H1 (cell line): ENCODE data around the gene SIX6. TPM values are rescaled to one million over a fixed set of nuclear protein-coding genes. Genes with fewer than 3 reads are reported as not detected.

Experiments used
- CTCF ChIA-PET: fragments of 300-600 bp; sonication (Branson Sonifier 250); formaldehyde crosslinking; loops from one replicate; lab custom pipeline; 2021; ENCODE audit not compliant: partially characterized antibody; lab: Charles Lee
- POLR2A ChIA-PET: fragments of 300-600 bp; sonication (Branson Sonifier 250); formaldehyde crosslinking; loops from one replicate; lab custom pipeline; 2021; ENCODE audit warnings: inconsistent platforms; ENCODE audit not compliant: partially characterized antibody; lab: Charles Lee
- DNase-seq, 2 experiments: peaks; one replicate each; pipeline versions ENCODE4 v3.0.0 to v3.0.0-alpha.2; 2010 to 2022; ENCODE audit warnings: low spot score in 2 of 2, low read depth in 1 of 2, mixed read lengths in 1 of 2
- FAIRE-seq: peaks from 2 replicates; lab custom pipeline; 2011; peaks lifted over from hg19 to GRCh38; lab: Jason Lieb, UNC
- H2AFZ ChIP-seq: 2 replicates; pipeline ENCODE4 v1.8.1; 2012; ENCODE audit warnings: low read length, inconsistent platforms
- H2AK5ac ChIP-seq: 2 replicates; pipeline ENCODE4 v1.6.1; 2013; ENCODE audit warnings: low read depth, low read length
- H2BK120ac ChIP-seq: replicated peaks from 2 replicates; pipeline ENCODE3; 2013; ENCODE audit warnings: low read depth, low read length, inconsistent platforms
- H2BK12ac ChIP-seq: 2 replicates; pipeline ENCODE4 v1.6.1; 2013; ENCODE audit warnings: low read depth, low read length
- H2BK15ac ChIP-seq: 2 replicates; pipeline ENCODE4 v1.6.1; 2013; ENCODE audit warnings: low read length
- H2BK20ac ChIP-seq: 2 replicates; pipeline ENCODE4 v1.6.1; 2013; ENCODE audit warnings: low read length
- H2BK5ac ChIP-seq: 2 replicates; pipeline ENCODE4 v1.6.1; 2013; ENCODE audit warnings: low read depth, low read length
- H3K14ac ChIP-seq: 2 replicates; pipeline ENCODE4 v1.6.1; 2013; ENCODE audit warnings: inconsistent platforms; ENCODE audit not compliant: insufficient read length
- H3K18ac ChIP-seq: 2 replicates; pipeline ENCODE4 v1.6.1; 2013; ENCODE audit warnings: low read length; ENCODE audit errors: extremely low read depth
- H3K23ac ChIP-seq: 2 replicates; pipeline ENCODE4 v1.6.1; 2013; ENCODE audit warnings: inconsistent platforms; ENCODE audit not compliant: insufficient read length
- H3K23me2 ChIP-seq: 2 replicates; pipeline ENCODE4 v1.6.1; 2013; ENCODE audit warnings: low read depth, low read length
- H3K27ac ChIP-seq: 2 replicates; pipeline ENCODE4 v1.6.1; 2011; ENCODE audit warnings: low read depth, low read length, inconsistent platforms
- H3K27me3 ChIP-seq, 4 experiments: replicated peaks in 1 of 4; 1 replicate in 1 of 4; 2 replicates in 3 of 4; pipeline versions ENCODE4 v1.6.1 to v1.8.1; 2011 to 2013; ENCODE audit warnings: low read length in 3 of 4, mild to moderate bottlenecking in 3 of 4, inconsistent platforms in 2 of 4, mixed read lengths in 2 of 4, moderate library complexity in 1 of 4; ENCODE audit not compliant: control insufficient read depth in 3 of 4, insufficient read depth in 3 of 4; ENCODE audit errors: extremely low read depth in 1 of 4
- H3K36me3 ChIP-seq, 4 experiments: 2 replicates each; pipeline versions ENCODE4 v1.6.1 to v1.8.1; 2011 to 2013; ENCODE audit warnings: mild to moderate bottlenecking in 4 of 4, low read length in 3 of 4, moderate library complexity in 2 of 4, control low read depth in 1 of 4, inconsistent platforms in 1 of 4; ENCODE audit not compliant: insufficient read depth in 4 of 4, control insufficient read depth in 2 of 4
- H3K4ac ChIP-seq: replicated peaks from 2 replicates; pipeline ENCODE3; 2013; ENCODE audit warnings: low read length, low read depth, mixed read lengths, inconsistent platforms; ENCODE audit not compliant: insufficient read length
- H3K4me1 ChIP-seq, 4 experiments: replicated peaks in 1 of 4; 1 replicate in 1 of 4; 2 replicates in 3 of 4; pipeline versions ENCODE4 v1.6.1 to v1.8.1; 2011 to 2013; ENCODE audit warnings: low read length in 3 of 4, inconsistent platforms in 2 of 4, mixed read lengths in 1 of 4; ENCODE audit not compliant: insufficient read depth in 4 of 4, control insufficient read depth in 3 of 4
- H3K4me2 ChIP-seq, 2 experiments: 2 replicates each; pipeline versions ENCODE4 v1.6.1 to v1.8.1; 2011 to 2013; ENCODE audit warnings: low read depth in 2 of 2, low read length in 2 of 2, control low read depth in 1 of 2, inconsistent platforms in 1 of 2, mild to moderate bottlenecking in 1 of 2; ENCODE audit not compliant: insufficient read depth in 1 of 2
- H3K4me3 ChIP-seq, 4 experiments: fragments of 200-600, 300-600 bp in 1 of 4; sonication (generic), shearing (Covaris generic), sonication (Bioruptor Twin) in 1 of 4; 2 replicates each; pipeline versions ENCODE4 v1.5.1 to v1.8.1; 2011 to 2016; ENCODE audit warnings: low read length in 4 of 4, low read depth in 3 of 4, control low read depth in 2 of 4, inconsistent platforms in 2 of 4, mild to moderate bottlenecking in 2 of 4, mixed read lengths in 1 of 4, moderate library complexity in 1 of 4; ENCODE audit not compliant: insufficient read depth in 2 of 4; ENCODE audit errors: extremely low read depth in 1 of 4
- H3K56ac ChIP-seq: replicated peaks from 2 replicates; pipeline ENCODE3; 2013; ENCODE audit warnings: low read depth, mild to moderate bottlenecking, mixed read lengths, low read length, inconsistent platforms; ENCODE audit not compliant: insufficient read length
- H3K79me1 ChIP-seq: 2 replicates; pipeline ENCODE4 v1.6.1; 2013; ENCODE audit warnings: low read depth, low read length, control low read depth
- H3K79me2 ChIP-seq, 2 experiments: 2 replicates each; pipeline versions ENCODE4 v1.6.1 to v1.8.1; 2012 to 2013; ENCODE audit warnings: low read length in 2 of 2, mild to moderate bottlenecking in 2 of 2, inconsistent platforms in 1 of 2; ENCODE audit not compliant: insufficient read depth in 2 of 2, control insufficient read depth in 1 of 2
- H3K9ac ChIP-seq, 4 experiments: replicated peaks in 1 of 4; 1 replicate in 1 of 4; 2 replicates in 3 of 4; pipeline versions ENCODE4 v1.6.1 to v1.8.1; 2011 to 2013; ENCODE audit warnings: low read depth in 3 of 4, low read length in 3 of 4, control low read depth in 2 of 4, mild to moderate bottlenecking in 2 of 4, moderate library complexity in 2 of 4, inconsistent platforms in 1 of 4; ENCODE audit errors: extremely low read depth in 1 of 4
- H3K9me3 ChIP-seq, 2 experiments: 2 replicates each; pipeline versions ENCODE4 v1.6.1 to v1.8.1; 2012 to 2013; ENCODE audit warnings: mild to moderate bottlenecking in 2 of 2, moderate library complexity in 2 of 2, control low read depth in 1 of 2, inconsistent platforms in 1 of 2, low read depth in 1 of 2, low read length in 1 of 2, mixed read lengths in 1 of 2; ENCODE audit not compliant: insufficient read depth in 2 of 2
- H4K20me1 ChIP-seq, 2 experiments: replicated peaks in 1 of 2; 2 replicates each; pipeline versions ENCODE3 to v1.8.1; 2011 to 2013; ENCODE audit warnings: inconsistent platforms in 2 of 2, low read length in 2 of 2, mild to moderate bottlenecking in 1 of 2; ENCODE audit not compliant: insufficient read depth in 2 of 2, control insufficient read depth in 1 of 2
- H4K5ac ChIP-seq: 2 replicates; pipeline ENCODE4 v1.6.1; 2013; ENCODE audit warnings: low read length, low read depth, mixed read lengths, inconsistent platforms; ENCODE audit not compliant: insufficient read length
- H4K8ac ChIP-seq: 2 replicates; pipeline ENCODE4 v1.8.0; 2013; ENCODE audit warnings: mild to moderate bottlenecking, moderate library complexity, low read length, inconsistent platforms; ENCODE audit not compliant: insufficient read depth; ENCODE audit errors: extremely low read depth
- H4K91ac ChIP-seq: replicated peaks from 2 replicates; pipeline ENCODE3; 2013; ENCODE audit warnings: low read length, mixed read lengths, inconsistent platforms; ENCODE audit not compliant: insufficient read length
- BCL11A ChIP-seq, 2 experiments: IDR thresholded peaks; one replicate each; pipeline ENCODE4 v1.6.1; 2011; ENCODE audit warnings: low read depth in 2 of 2, low read length in 2 of 2, mild to moderate bottlenecking in 2 of 2
- CBX8 ChIP-seq: fragments of 300-800, 300-1000 bp; sonication (generic); IDR thresholded peaks from 2 replicates; pipeline ENCODE4 v1.7.1; 2016; ENCODE audit warnings: low read depth, low read length, borderline replicate concordance
- CTCF ChIP-seq, 3 experiments: IDR thresholded peaks; 1 replicate in 2 of 3; 2 replicates in 1 of 3; pipeline versions ENCODE4 v1.5.1 to v1.6.1; 2011; ENCODE audit warnings: low read length in 3 of 3, mild to moderate bottlenecking in 3 of 3, inconsistent platforms in 2 of 3, low read depth in 1 of 3, moderate library complexity in 1 of 3; ENCODE audit not compliant: insufficient read depth in 1 of 3; ENCODE audit errors: control extremely low read depth in 1 of 3
- NANOG ChIP-seq: IDR thresholded peaks from 2 replicates; pipeline ENCODE4 v1.6.1; 2011; ENCODE audit warnings: low read length, low read depth, mild to moderate bottlenecking, inconsistent platforms; ENCODE audit not compliant: insufficient read depth, poor library complexity, severe bottlenecking
- SIN3A ChIP-seq, 2 experiments: IDR thresholded peaks in 1 of 2; conservative IDR thresholded peaks in 1 of 2; 2 replicates each; pipeline ENCODE4 v1.6.1; 2011 to 2012; ENCODE audit warnings: low read length in 2 of 2, improper control_type of control experiment in 1 of 2, low read depth in 1 of 2, mild to moderate bottlenecking in 1 of 2
- TAF1 ChIP-seq: IDR thresholded peaks from 2 replicates; pipeline ENCODE4 v1.6.1; 2011; ENCODE audit warnings: mild to moderate bottlenecking, low read depth, low read length
- TBP ChIP-seq: IDR thresholded peaks from 2 replicates; pipeline ENCODE4 v1.6.1; 2011; ENCODE audit warnings: low read depth, low read length, improper control_type of control experiment
- ZNF274 ChIP-seq: IDR thresholded peaks from 2 replicates; pipeline ENCODE4 v1.7.0; 2012; ENCODE audit warnings: low read length, borderline replicate concordance; ENCODE audit errors: extremely low read depth
- WGBS, 2 experiments: shearing (Covaris generic) in 1 of 2; methylation state at CpG; one replicate each; pipeline versions ENCODE4 v1.1.6 to v1.1.7; 2013 to 2015; ENCODE audit warnings: low lambda C conversion rate in 2 of 2, mixed read lengths in 2 of 2, inconsistent platforms in 1 of 2, low coverage in 1 of 2, missing lambda C conversion rate in 1 of 2; ENCODE audit not compliant: insufficient replicate concordance in 2 of 2, insufficient coverage in 1 of 2, insufficient read length in 1 of 2; ENCODE audit errors: extremely low coverage in 1 of 2, missing lambda C conversion rate in 1 of 2; 5-methylcytosine and 5-hydroxymethylcytosine counted together
- polyA plus RNA-seq, 7 experiments: library from polyadenylated mRNA; depleted of rRNA in 3 of 7; stranded (reverse) in 5 of 7; unstranded in 2 of 7; fragments of >200 nt in 5 of 7; fragments of 200-250 nt in 2 of 7; gene quantifications; 1 replicate in 5 of 7; 2 replicates in 1 of 7; 4 replicates in 1 of 7; pipeline versions ENCODE4 v1.2.1 to v1.2.3, GENCODE V29; 2011 to 2013; ENCODE audit warnings: missing spikeins in 2 of 7, mixed read lengths in 2 of 7
- total RNA-seq: library from RNA; stranded (reverse); fragmentation: NEBNext Ultra II Directional; extraction: Animal tissue kit (Norgen Biotek cat#: 25700); gene quantifications from 2 replicates; pipeline ENCODE4 v1.2.1, GENCODE V29; 2021

The SIX6 gene
- total and polyA plus RNA-seq, 2 of the 8 experiments (the other 6 are each of a cell fraction or from before 2014, with no cell fraction given): 0.03 TPM; not detected in 1

GRCh38 chr14:60506985-60507829 is 1.7 kb upstream of the SIX6 start:
- ChIA-PET CTCF (interaction anchor here (0.6 to 2.3 kb wide), 10 partner anchors 9 to 179 kb away, joined by 3 to 8 read pairs (median 4); no protein-coding TSS in a partner anchor), POLR2A (interaction anchor here (1.0 to 1.5 kb wide), 3 partner anchors 9 to 258 kb away, joined by 3 to 5 read pairs (median 3); partner anchors contain the start of gene PPM1A)
- Histone ChIP-seq H2BK20ac (no peak overlapping the region; the same call in 1 of the 2 replicates), H2BK15ac (no peak overlapping the region; the same call in 1 of the 2 replicates), H3K4me1 (peaks cover 17 to 39% (median 22%) of the 10 kb centered on the region in 4 experiments), H3K4me3 (peak overlapping the region; percentile 0 to 47 (median 30); a peak in 7 of 8 replicates), H2BK120ac (no peak overlapping the region), H4K20me1 (peaks cover 0 to 23% of the 10 kb centered on the region in 2 experiments), H3K9me3 (no peaks in the 10 kb centered on the region), H3K36me3 (peaks cover 0 to 8% (median 0%) of the 10 kb centered on the region in 4 experiments; a peak in 1 of 8 replicates), H3K18ac (no peak overlapping the region), H2AFZ (no peak overlapping the region), H4K5ac (no peak overlapping the region), H3K14ac (no peak overlapping the region), H4K91ac (no peak overlapping the region), H3K23me2 (peaks cover 7% of the 10 kb centered on the region; the same call in 1 of the 2 replicates), H2AK5ac (no peak overlapping the region), H3K27ac (no peak overlapping the region), H3K9ac (no peak overlapping the region), H3K56ac (no peak overlapping the region), H3K23ac (no peak overlapping the region), H3K79me1 (no peaks in the 10 kb centered on the region), H2BK5ac (no peak overlapping the region), H3K27me3 (peaks cover 69 to 88% (median 79%) of the 10 kb centered on the region in 4 experiments), H3K79me2 (no peaks in the 10 kb centered on the region), H3K4ac (no peak overlapping the region), H2BK12ac (no peak overlapping the region; the same call in none of the 2 replicates), H3K4me2 (peak overlapping the region; percentile 67 to 78), H4K8ac (no peak overlapping the region)
- 4% methylated on average over 45 of the region's 48 CpGs; no CpG with 5 or more reads in 1 of the 2 experiments for WGBS, 2 experiments
- DNase-seq (peak in 1 of 2 experiments; percentile 58), FAIRE-seq (no peak)
- TF ChIP-seq TAF1 (no peak), NANOG (no peak), TBP (no peak), SIN3A (conservative IDR thresholded peaks at IDR 0.05 in 1 of 2, IDR thresholded peaks at IDR 0.05 in 1 of 2; ENCODE audit: low read depth in 1 of 2, low read length in 2 of 2) (no peak), ZNF274 (no peak), BCL11A (IDR thresholded peaks at IDR 0.05; ENCODE audit: low read depth in 2 of 2, low read length in 2 of 2) (no peak), CBX8 (peak; percentile 72), CTCF (IDR thresholded peaks at IDR 0.05; ENCODE audit: control extremely low read depth in 1 of 3, insufficient read depth in 1 of 3, low read depth in 1 of 3, low read length in 3 of 3) (no peak)
